DND-41 (cell line): Measurements from ENCODE around the gene COA5.

Experiments
- CTCF ChIP-seq: IDR thresholded peaks from 2 replicates; pipeline ENCODE4 v1.5.1; 2012; ENCODE audit warnings: borderline replicate concordance, low read length, moderate library complexity, mild to moderate bottlenecking; ENCODE audit not compliant: poor library complexity, severe bottlenecking; ENCODE audit errors: extremely low read depth
- EZH2 ChIP-seq: IDR thresholded peaks from 3 replicates; pipeline ENCODE4 v1.6.1; 2012; ENCODE audit warnings: borderline replicate concordance, low read depth, mild to moderate bottlenecking, moderate library complexity, low read length, inconsistent platforms; ENCODE audit not compliant: severe bottlenecking

- no peak for TF ChIP-seq CTCF
- TF ChIP-seq EZH2 = no peak
Observed at GRCh38 chr2:98647636-98648035, 39.3 kb upstream of the COA5 start.
